Stimulated activated CD4-positive, alpha-beta T cell treated with anti-CD3 and anti-CD28 coated beads, Interleukin-2, amount 100 ng/mL, for 48 hours (primary cell): ENCODE data around the gene DHX58.

Source experiments
- DNase-seq, 2 donors: peaks; one replicate each; pipeline ENCODE4 v3.0.0-alpha.2; 2020

The DHX58 gene

GRCh38 chr17:42109086-42109485 lies 3.4 kb downstream of the DHX58 start:
- no peak for DNase-seq

DNA sequence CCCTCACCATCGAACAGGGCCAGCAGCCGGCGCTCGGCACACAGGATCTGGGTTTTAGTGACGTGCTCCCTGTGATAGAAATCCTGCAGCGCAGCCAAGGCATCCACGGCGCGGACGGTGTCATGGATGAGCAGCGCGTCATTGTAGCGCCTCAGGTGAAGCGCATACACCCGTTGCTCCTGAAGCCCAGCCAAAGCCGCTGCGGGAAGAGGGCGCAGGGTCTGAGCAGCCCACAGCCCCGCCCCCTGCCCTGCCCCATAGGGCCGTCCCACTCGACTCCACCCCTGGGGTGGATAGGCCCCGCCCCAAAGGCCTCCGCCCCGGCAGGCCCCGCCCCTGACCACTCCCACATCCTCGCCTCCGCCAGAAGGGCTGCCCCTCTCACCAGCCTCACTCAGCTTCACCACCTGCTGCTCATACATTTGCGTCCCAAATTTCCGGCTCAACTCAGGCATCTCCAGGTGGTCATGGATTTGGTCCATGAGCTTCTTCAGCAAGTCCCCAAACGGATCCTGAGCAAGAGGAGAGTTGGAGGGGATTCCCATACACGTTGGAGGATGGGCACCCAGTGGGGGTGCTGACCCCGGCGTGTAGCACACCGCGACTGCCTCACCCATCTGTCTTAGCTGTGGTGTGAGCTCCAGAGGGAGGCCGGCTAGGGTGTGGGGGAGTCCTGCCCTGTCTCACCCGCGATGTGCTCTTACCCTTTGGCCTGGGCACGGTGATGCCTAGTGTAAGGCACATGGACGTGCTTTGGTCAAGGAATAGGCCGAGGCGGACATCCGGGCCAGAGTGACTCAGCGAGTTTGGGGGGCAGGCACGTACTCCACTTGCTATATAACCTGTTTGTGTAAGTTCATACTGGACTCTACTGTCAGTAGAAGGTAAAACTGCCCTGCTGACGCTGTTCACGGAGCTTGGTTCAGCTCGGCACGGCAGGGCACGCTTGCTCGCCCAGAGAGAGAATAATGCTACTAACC lies 4.6 kb downstream of the DHX58 start:
- DNase-seq: peak; percentile 93 to 98

GRCh38 chr17:42107124-42107523 lies 5.4 kb downstream of the DHX58 start:
- DNase-seq: no peak

GRCh38 chr17:42106009-42106408 lies 6.5 kb downstream of the DHX58 start:
- no peak for DNase-seq

DNA sequence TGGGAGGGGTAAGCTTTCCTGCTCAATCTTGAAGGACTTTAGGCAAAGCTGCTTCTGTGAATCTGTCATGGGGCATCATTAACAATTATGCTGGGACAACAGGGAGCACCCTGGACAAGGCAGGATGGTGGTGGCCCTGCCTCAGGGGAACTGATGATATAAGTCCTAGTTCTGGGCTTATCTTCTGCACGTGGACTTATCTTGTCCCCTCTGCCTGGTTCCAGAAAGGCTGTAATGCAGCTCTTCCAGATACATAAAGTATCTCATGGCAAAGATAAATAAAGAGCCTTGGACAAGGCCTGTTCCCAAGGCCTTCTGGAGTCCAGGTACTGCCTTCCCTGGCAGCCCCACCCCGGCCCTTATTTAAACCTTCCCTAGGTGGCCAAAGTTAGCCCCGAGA lies 8.2 kb downstream of the DHX58 start:
- DNase-seq: no peak

DNA sequence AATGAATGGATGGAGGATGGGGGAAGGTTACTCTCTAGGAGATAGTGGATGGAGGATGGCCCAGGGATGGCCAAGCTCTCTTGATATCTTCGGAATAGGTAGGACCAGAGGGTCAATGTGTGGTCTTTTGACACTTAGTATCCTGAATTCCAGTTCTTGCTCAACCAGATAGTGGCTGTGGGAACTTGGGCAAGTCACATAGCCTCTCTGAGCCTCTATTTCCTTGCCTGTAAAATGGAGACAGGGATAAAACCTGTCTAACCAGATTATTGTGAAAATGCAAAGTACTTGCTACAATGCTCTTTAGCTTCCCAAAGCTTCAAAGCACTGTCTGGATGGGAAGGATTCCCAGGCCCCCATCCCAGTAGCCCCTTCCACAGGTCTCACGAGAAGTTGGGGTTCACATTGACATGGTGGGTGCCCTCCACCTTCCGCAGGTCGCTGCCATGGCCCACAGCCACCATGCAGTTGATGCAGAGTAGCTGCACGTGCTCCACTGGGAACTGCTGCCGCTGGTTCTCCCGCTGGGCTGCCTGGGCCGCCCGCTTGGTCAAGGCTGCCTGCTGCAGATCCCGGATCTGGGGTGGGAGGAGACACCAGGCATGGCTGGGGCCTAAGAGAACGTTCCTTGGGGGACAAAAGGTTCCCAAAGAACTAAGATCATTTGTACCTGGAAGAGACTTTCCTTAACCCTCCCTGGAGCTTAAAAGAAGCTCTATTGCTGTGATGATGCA lies 9.1 kb downstream of the DHX58 start:
- no peak for DNase-seq

- peak; percentile 81 to 82 for DNase-seq
These were observed 10.8 kb downstream of the DHX58 start for GRCh38 chr17:42101513-42102292.

DNA sequence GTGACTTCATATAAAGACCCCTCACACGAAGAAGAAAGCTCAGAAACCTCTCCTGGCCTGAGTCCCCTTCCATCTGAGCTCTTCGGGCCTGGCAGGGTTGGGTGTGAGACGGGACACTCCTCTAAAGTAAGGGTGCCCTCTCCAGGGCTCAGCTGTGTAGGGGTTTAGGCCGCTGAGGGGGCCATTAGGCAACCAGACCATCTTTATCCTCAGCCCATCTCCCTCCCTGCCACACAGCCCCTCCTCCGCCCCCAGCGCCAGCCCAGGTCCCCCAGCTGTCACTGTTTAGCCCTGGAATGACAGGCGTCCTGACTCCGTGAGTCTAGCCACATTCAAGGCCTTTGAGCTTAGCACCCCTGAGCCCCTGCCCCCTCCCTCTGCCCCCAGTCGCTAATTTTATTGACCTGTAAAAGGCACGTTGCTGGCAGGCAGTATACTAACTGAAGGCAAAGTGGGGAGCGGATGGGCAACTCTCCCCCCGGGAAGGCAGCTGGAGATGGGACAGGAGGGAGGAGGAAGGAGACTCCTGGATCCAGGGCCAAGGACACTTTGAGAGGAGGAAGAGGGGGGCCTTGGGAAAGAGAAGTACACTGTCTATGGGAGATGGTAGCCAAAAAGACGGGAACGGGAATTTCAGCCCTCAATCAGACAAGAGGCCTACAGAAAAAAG lies 13.6 kb downstream of the DHX58 start:
- DNase-seq: no peak

- DNase-seq: peak; percentile 28 to 40
These were observed 14.6 kb downstream of the DHX58 start, which contains the start of gene ZNF385C for GRCh38 chr17:42097691-42098631. ZNF385C (minus strand) TSS chr17:42098473; CDS start chr17:42063056, 35,417 bp downstream.

DNA sequence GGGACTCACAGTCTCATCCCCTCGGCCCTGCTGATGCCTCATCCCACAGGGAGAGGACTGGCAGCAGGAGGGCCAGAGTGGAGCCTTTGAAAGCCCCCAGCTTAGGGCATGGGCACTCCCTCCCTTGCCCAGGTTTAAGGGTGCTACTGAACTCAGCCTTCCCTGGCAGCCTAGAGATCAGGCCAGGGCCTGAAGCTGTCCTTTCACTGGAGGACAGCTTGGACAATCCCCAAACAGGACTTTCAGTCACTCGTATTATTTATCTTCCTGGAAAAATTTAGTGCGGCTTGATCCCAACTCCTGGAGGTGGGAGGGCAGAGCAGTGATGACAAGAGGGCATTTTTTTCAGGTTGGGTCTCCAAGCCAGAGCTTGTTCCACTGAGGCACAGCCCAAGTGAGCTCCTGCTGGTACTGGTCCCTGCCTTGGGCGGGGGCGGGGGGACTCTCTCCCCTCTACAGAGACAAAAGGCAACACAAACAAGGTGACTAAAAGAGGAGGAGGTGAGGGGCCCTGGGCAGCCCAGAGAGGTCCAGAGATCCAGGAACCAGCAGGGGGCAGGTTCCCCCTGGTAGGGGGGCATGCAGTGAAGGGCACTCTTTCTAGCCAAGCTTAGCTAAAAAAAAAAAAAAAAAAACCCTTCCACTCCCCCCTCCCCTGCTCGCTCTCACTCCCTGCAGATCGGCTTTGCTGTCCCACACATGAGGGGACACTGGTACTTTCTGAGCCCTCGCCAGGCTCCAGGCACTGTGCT lies 16.0 kb downstream of the DHX58 start:
- no peak for DNase-seq

DNA sequence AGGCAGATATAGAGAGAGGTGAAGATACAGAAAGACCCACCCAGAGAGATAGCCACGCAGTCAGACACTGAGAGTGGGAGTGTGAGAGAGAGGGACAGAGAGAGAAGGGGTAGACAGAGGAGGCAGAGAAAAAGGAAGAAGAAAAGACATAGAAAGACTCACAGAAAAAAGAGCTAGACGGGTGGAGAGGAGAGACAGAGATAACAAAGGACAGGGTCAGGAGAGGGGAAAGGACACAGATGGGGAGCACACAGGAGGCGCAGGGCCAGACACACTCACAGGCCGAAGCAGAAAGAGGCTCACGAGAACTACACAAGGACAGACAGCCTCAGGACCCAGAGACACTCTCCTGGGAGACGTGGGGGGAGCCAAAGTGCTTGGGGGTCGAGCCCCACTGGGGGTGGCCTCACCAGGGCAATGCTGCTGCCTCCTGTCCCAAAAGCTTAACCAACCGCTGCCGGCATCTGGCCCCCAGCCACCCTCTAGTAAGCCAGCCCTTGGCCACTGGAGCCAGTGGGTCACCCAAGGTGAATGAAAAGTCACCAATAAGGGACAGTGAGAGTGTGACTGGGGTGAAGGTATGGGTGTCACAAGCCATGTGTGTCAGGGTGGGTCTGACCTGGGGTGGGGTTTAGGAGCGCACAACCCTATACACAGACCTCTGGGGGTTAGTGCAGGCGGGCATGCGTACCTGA lies 18.0 kb downstream of the DHX58 start:
- DNase-seq: no peak

- no peak for DNase-seq
These were observed 19.6 kb downstream of the DHX58 start for GRCh38 chr17:42092939-42093338.

DNA sequence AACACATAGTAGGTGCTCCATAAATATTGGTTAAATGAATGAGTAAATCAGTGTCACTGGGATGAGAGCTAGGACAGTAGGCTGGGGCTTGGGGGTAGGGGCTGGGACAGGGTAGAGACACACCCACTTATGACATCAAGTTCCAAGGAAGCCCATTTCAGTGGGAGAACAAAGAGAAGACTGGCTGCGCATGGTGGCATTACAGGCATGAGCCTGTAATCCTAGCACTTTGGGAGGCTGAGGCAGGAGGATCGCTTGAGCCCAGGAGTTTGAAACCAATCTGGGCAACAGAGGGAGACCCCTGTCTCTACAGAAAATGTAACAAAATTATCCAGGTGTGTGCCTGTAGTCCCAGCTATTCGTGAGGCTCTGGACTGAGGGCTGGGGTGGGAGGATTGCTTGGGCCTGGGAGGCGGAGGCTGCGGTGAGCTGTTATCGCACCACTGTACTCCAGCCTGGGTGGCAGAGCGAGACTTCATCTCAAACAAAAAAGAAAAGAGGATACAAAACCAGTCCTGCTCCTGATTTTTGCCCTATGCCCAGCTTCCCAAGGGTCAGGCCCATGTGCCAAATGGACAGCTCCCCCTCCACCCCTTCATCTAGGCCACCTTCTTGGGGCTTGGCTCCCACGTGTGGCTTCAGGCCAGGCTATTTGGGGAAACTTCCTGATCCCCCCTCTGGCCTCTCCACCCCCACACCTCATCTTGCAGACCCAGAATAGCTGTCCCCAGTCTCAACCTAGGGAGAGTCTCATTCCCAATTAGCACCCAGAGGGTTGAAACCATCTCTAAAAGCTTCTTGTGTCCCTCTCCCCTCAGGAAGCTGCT lies 21.3 kb downstream of the DHX58 start:
- no peak for DNase-seq

- no peak for DNase-seq
These were observed 23.8 kb downstream of the DHX58 start for GRCh38 chr17:42088736-42089135.

- DNase-seq: no peak
These were observed 24.5 kb downstream of the DHX58 start for GRCh38 chr17:42087736-42088705.

DNA sequence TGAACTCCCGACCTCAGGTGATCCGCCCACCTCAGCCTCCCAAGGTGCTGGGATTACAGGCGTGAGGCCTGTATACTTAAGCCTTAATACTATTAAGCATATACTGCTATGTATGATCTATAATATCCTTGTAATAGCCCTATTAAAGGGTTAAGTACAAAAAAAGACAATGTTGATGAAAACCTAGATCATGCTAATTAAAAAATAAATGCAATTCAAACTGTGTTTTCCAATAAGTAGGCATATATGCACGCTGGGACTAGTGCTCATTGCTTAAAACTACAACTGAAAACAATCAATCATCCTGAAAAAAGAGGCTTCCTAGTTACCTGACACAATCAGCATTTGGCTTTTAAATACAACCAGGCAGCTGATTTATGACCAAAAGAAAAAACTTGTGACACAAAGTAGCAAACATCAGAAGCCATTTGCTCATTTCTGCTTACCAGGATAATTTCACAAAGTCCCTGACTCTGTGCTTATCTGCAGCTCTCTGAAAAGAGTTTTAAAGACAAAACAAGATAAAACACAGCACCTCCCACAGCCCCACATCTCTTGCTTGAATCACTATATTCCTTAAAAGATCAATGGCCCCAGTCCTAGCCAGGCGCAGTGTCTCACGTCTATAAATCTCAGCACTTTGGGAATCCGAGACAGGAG lies 25.3 kb downstream of the DHX58 start:
- no peak for DNase-seq

DNA sequence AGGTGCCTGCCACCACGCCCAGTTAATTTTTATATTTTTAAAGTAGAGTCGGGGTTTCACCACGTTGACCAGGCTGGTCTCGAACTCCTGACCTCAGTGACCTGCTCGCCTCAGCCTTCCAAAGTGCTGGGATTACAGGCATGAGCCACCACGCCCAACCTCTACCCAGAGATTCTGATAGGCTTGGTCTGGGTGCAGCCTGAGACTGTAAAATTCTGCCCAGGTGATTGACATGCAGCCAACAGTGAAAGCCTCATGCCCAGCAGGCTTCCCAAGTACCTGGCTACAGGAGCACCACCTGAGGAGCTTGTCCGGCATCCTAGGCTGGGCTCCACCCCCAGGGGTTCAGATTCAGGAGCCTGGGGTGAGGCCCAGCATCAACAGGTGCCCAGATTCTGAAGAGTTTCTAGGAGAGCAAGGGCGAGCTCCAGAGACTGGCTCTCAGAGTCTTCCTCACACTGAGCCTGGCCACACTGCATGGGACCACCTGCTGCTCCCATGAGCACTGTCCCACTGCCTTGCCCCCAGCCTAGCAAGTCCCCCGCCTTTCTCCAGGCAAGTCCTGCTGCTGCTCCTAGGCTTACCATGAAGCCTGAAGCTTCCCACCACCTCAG lies 30.9 kb downstream of the DHX58 start:
- DNase-seq: no peak
